Brain microvascular endothelial cell (primary cell): ENCODE results near the gene ADK.

Experiments
- DNase-seq: peaks from one replicate; pipeline ENCODE4 v3.0.0-alpha.2; 2020
- H3K27ac ChIP-seq: fragments of 250-450 bp; sonication (Bioruptor Pico); 2 replicates; pipeline ENCODE4 v1.5.1; 2020; ENCODE audit warnings: mild to moderate bottlenecking, moderate library complexity
- H3K27me3 ChIP-seq: fragments of 250-450 bp; sonication (Bioruptor Pico); replicated peaks from 2 replicates; pipeline ENCODE4 v1.5.1; 2020; ENCODE audit warnings: mild to moderate bottlenecking
- H3K36me3 ChIP-seq: fragments of 250-450 bp; sonication (Bioruptor Pico); replicated peaks from 2 replicates; pipeline ENCODE4 v1.5.1; 2020; ENCODE audit warnings: mild to moderate bottlenecking
- H3K4me3 ChIP-seq: 2 replicates; pipeline ENCODE4 v1.5.1; 2011; ENCODE audit warnings: low read depth, mild to moderate bottlenecking, control low read depth, low read length, moderate library complexity
- in situ Hi-C: cut with HindIII; loops from 2 replicates; pipeline ENCODE4 v1.10.0; 2017; ENCODE audit warnings: low sequenced_read_pairs, low pct_ligation_motif_present
- TF ChIP-seq, protein P1 (sequence below): IDR thresholded peaks from 2 replicates; pipeline ENCODE4 v1.5.1; 2011; ENCODE audit warnings: low read depth, mild to moderate bottlenecking, moderate library complexity, low read length, control low read depth, inconsistent platforms; ENCODE audit errors: missing control alignments

Gene ADK

DNA sequence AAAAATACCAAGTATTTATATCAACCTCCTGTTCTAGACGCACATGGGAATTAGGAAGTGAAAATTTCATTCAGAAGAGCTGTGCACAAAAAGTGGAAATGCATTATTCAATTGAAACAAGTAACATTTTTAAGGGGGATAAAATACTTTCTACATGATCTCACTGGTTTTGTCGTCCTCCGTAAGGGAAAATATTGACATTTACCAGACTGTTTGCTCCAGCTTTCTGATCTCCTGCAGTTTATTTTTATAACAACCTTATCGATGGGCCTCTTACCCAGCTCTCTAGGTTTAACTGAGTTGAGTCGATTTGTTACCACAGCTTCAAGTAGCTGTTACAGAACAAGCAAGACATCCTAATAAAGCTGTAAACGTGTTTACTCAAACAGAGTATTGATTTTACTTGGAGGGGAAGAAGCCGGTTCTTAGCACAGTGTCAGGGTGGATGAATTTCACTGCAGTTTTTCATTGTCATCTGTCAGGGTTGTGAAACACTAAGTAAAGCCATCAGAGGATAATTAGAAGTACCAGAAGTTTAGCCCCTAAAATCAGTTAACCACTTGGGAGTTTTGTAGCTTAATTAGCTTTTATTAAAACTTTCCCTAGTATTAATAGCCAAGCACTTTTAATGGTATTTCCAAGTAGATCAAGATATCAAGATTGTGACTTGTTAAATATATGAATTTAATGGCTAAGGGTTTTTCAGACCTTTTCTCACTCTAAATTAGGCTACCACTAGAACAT is 532.8 kb downstream of the ADK start:
- no peaks in the 10 kb centered on the region for H3K36me3 ChIP-seq
- no peak overlapping the region for H3K27ac ChIP-seq
- DNase-seq, result no peak
- H3K27me3 ChIP-seq, result no peaks in the 10 kb centered on the region
- H3K4me3 ChIP-seq, result no peak overlapping the region
- TF ChIP-seq, protein P1, sequence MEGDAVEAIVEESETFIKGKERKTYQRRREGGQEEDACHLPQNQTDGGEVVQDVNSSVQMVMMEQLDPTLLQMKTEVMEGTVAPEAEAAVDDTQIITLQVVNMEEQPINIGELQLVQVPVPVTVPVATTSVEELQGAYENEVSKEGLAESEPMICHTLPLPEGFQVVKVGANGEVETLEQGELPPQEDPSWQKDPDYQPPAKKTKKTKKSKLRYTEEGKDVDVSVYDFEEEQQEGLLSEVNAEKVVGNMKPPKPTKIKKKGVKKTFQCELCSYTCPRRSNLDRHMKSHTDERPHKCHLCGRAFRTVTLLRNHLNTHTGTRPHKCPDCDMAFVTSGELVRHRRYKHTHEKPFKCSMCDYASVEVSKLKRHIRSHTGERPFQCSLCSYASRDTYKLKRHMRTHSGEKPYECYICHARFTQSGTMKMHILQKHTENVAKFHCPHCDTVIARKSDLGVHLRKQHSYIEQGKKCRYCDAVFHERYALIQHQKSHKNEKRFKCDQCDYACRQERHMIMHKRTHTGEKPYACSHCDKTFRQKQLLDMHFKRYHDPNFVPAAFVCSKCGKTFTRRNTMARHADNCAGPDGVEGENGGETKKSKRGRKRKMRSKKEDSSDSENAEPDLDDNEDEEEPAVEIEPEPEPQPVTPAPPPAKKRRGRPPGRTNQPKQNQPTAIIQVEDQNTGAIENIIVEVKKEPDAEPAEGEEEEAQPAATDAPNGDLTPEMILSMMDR, result no peak
- in situ Hi-C loops, result no loop called here

DNA sequence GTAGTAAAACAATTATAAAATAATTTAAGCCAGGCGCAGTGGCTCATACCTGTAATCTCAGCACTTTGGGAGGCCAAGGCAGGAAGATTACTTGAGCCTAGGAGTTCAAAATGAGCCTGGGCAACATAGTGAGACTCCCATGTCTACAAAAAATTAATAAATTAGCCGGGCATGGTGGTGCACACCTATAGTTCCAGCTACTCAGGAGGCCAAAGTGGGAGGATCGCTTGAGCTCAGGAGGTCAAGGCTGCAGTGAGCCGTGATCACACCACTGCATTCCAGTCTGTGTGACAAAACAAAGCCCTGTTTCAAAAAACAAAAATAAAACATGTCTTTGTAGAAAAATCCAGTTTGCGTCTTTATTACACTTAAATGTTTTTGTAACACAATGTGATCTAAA is 533.4 kb downstream of the ADK start:
- TF ChIP-seq, protein P1, result no peak
- in situ Hi-C loops, result no loop called here
- Histone ChIP-seq H3K36me3 (no peaks in the 10 kb centered on the region), H3K27ac (no peak overlapping the region), H3K4me3 (no peak overlapping the region), H3K27me3 (no peaks in the 10 kb centered on the region)
- DNase-seq, result no peak

DNA sequence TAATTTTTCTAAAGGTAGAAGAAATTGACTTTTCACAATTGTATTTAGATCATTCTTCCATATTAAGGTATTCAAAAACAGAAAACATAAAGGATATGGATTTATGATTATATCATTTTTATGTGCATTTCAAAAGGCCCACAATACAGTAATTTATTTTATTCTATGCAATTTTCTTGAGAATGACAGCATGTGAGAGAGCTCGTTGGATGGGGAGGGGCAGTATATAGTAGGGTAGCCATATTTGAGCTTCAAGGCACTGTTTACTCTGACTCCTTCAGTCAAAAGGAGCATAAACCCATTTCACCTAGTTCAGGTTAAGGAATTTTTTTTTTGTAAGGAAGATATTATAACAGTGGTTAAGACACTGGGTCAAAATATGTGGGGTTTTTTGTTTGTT is 534.5 kb downstream of the ADK start:
- Histone ChIP-seq H3K27ac (no peak overlapping the region), H3K27me3 (no peaks in the 10 kb centered on the region), H3K36me3 (no peaks in the 10 kb centered on the region), H3K4me3 (no peak overlapping the region)
- TF ChIP-seq, protein P1, result no peak
- DNase-seq, result no peak
- in situ Hi-C loops, result no loop called here

DNA sequence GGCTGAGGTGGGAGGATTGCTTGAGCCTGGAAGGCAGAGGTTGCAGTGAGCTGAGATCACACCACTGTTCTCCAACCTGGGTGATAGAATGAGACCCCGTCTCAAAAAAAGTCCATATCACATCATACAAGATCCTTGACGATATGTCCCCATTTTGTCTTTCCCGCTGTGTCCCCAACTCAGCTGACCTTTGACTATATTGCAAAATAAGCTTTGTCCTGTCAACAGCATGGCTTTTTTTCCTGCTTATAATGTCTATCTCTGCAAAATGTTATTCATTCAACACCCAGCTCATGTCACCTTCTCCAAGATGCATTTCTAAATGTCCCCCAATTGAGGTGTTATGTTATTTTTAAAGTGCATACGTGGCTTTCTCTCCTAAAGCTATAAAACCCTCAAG is 539.4 kb downstream of the ADK start:
- H3K27ac ChIP-seq, result no peak overlapping the region
- no peak overlapping the region for H3K4me3 ChIP-seq
- no peaks in the 10 kb centered on the region for H3K27me3 ChIP-seq
- TF ChIP-seq, protein P1, result no peak
- in situ Hi-C loops, result no loop called here
- H3K36me3 ChIP-seq, result no peaks in the 10 kb centered on the region
- DNase-seq, result no peak

DNA sequence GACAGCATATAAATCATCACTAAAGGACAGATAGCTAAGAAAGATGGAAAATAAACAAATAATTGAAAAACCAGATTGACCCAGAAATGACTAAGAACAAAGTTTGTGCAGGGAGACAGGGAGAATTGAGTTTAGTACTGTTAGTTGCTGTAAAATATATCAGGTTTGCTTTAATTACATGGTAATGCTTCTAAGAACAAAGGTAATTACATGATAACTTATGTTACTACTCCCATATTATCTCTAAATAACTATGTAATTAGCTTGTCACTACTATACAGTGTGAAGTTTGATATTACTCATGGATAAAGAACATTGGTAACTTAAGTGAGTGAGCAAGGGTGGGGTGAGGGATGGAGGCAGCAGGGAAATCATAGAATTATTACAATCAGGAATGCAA is 540.1 kb downstream of the ADK start:
- no peak for DNase-seq
- H3K27me3 ChIP-seq, result no peaks in the 10 kb centered on the region
- in situ Hi-C loops, result no loop called here
- no peak overlapping the region for H3K4me3 ChIP-seq
- H3K27ac ChIP-seq, result no peak overlapping the region
- no peaks in the 10 kb centered on the region for H3K36me3 ChIP-seq
- TF ChIP-seq, protein P1, result no peak
